Measurements from ENCODE around the gene CCNK.

Gene CCNK

DNA sequence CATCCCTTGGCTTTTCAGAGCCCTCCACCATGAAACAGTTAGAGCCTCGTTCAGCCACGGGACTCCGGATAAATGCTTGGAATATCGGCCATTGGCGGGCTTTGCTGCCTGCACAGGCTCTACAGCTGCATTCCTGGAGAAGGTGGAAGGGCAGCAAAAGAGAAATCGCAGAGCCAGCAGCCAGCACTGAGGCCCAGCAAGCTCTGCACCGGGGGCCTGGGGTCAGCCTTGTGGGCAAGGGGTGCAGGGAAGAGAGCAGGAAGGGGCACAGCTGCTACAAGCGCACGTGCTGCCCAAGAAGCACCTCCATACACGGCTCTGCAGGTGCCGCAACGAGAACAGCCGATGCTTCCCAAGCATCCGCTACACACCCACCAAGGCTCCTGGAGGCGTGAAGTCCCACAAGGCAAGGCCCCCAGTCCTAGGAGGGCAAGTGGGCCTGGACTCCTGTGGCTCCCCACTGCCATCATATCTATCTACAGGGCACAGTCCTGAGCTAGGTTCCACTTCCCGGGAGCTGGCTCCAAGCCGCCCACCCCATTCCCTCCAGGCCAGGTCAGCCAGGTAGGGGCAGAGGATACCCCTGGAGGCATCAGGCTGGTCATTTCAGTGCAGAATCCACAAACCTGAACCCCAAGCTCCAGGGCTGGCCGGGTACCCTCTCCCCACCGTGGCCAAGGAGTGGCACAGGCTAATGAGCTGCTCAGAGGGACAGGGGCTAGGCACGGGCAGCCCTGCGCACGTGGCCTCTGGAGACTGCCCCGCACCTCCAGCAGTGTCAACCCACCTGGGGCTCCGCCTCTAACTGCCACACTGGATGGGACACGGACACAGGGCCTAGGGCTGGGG, 40.2 kb downstream of the CCNK start:
- no peak for DNase-seq

DNA sequence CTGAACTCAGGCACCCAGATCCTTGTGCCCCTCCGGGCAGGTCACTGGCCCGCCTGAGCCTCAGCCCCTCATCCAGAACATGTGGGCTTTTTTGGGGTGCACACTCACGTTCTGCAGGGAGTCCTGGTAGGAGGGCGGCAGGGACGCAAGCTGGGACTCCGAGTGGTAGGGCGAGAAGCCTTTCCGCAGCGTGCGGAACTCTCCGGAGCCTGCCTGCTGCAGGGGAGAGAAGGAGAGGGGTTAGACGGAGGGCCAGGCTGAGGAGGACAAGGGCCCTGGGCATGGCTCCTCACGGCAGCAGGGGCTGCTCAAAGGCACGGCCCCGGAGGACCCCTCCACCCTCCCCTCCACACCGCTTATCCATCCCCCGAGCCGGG, 40.8 kb downstream of the CCNK start:
- no peak for DNase-seq

DNA sequence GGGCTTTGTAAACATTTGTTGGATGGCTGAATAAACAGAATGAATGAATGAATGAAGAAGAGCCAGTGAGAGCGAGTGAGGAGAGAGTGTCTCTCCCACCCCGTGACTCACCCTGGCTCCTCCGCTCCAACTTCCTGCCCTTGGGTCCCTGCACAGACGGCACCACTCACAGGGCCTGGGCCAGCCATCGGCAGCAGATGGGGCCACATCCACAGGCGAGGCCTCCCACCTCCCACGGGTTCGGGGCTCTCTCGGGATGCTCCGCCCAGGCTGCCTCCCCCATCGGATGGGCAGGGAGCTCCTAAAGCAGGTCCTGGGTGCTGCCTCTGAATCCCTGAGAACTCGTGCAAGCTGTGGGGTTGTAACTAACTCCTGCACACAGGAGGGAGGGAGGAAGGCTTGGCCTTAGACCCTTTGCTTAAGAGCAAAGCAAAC, 41.3 kb downstream of the CCNK start:
- no peak for DNase-seq

DNA sequence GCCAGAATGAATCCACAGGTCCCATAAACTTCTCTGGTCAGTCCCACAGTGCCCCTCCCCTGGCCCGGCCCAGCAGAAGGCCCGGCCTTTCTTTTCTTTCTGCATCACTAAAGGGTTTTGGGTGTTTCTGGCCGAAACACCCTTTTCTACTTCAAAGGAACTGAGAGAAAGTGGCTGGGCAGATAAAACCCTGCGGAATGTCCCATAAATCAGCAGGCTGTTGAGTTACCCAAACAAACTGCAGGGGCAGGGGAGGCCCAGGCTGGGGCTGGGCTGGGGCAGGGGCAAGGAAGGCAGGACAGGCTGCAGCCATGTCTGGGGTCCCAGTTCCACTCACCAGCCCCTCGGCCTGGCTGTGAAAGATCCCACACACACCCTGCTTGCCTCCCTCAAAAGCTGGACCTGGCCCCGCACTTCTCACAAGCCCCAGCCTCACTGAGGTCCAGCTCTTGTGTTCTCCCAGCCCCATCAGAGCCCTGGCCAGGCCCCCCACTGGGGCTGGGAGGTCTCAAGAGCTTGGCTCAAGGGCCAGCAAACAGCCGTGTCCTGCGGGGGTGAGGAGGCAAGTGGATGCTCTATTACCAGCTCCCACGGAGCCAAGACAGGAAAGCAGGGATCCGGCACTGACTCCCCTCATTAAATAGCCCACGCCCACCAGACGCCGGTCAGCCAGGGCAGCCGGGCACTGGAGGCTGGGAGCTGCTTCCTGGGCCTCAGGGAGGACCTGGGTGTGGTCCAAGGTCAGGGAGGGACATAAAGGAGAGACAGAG, 41.9 kb downstream of the CCNK start:
- no peak for DNase-seq

DNA sequence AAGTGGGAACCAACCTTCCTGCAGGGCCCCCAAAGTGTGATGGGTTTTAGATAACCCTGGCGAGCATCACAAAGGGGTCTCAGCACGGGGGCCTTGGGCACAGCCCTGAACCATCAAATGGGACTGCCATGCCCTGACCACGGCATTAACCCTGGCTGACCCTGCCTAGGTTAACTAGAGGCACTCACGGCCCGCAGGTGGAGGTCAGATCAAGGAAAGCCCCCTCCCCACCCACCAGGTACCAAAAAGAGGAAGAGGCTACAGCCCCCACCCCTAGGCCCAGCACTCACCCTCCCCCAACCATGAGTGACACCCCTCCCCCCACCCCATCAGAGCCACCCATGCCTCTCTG, 42.5 kb downstream of the CCNK start:
- no peak for DNase-seq

DNA sequence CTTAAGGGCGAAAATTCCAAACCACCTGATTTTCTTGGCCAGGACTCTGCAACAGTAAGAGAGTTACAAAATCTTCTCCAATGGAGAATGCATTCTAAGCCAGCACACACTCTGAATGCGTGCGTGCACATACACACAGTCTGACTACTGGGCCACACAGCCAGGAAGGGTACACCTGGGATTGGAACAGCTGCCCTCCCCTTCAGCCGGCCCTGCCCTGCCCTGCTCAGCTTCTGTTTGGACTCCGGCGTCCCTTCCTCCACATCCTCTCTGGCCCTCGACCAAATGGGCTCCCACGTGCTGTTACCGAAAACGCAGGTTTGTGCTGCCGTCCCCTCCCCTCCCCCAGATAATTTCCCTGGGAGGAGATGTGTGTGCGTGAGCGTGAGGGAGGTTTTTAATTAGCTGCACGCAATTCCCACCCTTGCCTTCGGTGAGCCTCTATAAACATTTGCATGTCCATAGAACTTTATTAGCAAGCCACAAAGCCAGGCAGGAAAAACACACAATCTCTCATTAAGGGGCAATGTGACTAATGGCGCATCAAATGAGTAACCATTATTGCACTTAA, 43.0 kb downstream of the CCNK start:
- no peak for DNase-seq

DNA sequence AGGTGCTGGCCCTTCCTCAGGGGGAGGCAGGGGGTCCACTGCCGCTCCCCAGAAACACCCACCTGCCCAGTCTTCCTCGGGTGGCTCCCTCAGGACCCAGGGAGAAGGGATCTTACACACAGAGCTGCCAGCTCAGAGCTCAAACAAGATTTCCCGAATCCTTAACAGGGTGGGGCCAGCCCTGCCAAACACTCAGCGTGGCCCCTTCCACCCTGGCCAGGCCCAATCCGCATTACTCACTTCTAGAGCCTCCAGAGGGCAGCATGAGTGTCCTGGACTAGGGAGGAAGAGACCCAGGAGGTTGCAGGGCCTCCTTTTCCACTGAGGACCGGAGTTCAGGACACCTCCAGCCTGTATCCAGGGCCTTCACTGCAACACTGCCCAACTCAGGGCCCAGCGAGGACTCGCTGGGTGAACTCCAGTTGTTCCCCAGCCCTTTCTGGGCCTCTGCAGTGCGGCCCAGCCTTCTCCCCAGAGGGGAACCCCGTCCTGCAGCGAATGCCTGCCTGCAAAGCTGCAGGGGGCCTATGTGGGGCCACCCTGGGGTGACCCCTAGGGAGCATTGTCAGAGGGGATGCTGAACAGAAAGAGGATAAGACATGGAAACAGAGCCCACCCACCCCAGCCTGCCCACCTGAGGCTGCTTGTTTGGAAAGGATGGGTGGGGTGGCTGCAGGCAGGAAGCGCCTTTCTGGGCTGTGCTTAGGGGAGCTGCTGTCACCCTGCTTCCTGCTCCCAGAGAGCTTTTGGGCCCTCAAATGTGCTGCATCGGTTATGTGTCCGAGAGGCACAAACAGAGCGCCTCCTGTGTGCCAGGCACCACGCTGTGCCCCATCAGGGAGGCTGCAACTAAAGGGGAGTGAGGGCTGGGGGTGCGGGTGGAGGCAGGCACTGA, 43.8 kb downstream of the CCNK start:
- no peak for DNase-seq

DNA sequence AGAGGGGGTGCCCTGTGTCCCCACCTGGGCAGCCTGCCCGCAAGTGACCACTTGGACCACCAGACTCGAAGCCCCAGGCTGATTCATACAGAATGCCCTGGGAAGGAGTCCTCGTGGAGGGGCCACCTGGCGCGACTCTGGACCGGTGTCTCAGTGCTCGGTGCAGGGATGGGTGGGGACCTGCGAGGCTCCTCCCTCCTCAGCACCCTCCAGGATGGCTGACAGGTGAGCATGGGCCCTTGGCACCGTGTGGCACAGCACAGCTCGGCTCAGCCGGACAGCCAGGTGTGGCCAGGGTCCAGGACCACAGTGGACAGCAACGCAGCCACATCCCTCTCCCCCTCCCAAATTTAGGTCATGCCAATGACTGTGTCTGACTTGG, 44.5 kb downstream of the CCNK start:
- no peak for DNase-seq

DNA sequence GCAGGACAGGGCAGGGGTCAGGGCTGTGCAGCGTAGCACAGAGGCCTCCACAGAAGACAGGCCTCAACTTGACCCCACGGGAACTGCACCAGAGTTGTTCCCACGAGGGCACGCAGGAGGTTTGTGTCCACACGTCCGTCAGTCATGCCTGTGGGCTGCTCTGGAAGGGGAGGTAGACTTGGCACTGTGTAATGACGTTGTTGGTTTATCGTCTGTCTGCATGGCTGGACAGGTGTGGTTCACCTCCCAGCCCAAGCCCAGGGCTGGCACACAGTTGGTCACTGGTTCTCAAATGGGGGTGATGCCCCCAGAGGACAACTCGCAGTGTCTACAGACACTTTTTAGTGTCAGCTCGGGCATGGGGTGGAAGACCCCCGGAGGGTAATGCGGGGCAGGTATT, 45.8 kb downstream of the CCNK start:
- no peak for DNase-seq

DNA sequence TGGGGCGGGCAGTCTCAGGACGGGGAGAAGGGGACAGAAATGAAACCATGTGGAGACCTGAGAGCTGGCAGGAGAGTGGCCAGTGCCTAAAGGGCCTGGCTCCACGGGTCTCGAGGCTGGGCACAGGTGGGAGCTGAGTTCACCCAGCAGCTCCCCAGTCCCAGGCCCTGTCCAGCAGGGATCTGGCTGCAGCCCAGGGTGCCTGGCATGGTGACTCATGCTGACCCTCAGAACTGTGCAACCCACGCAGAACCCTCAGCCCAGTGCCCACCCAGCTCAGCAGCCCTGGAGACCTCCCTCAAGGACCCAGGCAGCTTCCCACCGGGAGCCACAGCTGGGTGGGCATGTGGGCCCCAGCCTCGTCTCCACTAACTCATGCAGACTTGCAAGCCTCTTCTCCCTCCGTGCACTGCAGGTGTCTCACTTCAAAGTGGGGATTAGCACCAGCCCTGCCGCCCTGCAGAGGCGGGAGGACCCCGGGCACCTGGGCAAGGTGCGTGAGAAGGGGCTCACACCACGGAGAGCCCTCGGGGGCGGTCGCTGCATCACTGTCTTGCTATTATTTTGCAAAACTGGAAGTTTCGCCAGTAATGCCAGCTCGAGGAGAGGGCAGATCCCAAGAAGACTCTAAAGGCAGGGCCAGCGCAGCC, 46.3 kb downstream of the CCNK start:
- no peak for DNase-seq

DNA sequence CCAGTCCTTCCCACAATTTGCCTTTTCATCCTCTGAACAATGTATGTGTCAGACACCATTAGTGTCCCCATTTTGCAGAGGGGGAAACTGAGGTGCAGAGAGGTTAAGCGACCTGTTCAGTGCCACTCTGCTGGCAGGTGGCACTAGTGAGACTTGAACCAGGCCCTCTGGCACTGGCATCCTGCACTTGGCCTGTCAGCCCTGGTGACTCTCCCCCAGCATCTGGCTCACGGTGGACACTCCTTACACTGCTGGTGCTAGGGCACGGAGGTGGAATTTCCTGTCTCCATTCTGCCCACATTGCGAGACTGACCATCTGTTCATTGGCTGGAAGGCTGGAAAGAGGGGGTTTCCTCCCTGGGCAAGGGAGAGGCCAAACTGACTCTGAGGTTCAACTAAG, 48.7 kb downstream of the CCNK start:
- DNase-seq: no peak

DNA sequence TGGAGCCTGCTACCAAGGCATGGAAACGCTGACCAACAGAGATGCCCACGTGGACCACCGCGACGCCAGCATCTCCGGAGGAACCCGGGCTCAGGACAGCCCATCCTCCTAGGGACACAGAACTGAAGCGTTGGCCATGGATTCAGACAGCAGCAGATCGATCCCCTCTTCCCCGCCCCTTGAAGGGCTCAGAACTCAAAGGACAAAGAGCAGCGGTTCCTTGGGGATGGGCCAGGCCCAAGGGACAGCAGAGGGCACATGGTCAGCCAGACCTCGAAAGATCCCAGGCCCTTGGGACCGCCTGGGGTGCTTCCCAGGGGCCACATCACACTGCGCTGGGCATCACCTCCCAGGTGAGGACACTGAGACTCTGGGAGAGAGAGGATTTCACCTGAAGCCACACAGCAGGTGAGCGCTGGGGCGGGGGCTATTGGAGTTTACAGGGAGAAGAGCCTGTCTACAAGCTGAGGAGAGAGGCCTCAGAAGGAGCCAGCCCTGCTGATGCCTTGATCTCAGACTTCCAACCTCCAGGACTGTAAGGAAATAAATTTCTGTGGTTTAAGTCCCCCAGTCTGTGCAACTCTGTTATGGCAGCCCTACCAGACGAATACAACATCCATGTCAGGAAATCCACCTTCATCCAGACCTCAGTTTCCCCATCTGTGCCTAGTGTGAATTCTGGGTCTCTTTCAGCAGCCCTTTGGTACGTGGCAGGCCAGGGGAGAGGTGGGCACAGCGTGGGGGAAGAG, 49.4 kb downstream of the CCNK start:
- DNase-seq: no peak

DNA sequence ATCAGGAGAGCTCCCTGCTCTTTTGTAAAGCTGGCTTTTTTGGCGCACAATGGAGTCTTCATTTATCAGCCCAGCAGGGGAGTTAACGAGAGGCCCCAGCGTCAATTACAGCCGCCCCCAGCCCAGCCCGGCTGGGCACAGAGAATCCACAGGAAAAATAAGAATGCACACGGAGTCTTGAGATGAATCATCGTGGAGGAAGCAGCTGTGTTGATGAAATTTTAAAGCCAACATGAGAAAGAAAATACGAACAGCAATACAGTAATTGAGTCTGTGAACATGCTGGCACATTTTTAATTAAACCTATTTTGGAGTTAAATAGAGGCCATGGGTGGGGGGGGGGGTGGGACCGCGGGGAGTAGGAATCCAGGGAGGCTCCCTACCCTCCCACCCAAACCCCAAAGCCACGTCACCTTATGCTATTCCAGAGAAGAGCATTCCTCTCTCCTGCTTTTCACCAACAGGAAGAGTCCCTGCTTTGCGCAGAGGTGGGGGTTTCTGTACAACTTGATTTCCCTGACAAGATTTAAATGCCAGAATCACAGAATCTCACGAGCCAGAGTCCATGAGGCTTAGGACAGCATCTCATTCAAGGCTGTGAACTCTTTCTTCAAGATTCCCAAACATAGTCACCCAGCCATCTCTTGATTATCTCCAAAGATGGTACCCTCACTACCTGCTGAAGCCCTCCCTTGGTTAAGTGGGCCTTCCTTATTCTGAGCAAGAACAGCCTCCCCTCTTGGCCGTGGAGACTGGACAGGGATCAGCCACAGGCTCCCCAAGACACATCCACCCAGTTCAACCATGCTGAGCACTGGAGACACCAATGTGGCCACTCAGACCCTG, 50.3 kb downstream of the CCNK start:
- no peak for DNase-seq

DNA sequence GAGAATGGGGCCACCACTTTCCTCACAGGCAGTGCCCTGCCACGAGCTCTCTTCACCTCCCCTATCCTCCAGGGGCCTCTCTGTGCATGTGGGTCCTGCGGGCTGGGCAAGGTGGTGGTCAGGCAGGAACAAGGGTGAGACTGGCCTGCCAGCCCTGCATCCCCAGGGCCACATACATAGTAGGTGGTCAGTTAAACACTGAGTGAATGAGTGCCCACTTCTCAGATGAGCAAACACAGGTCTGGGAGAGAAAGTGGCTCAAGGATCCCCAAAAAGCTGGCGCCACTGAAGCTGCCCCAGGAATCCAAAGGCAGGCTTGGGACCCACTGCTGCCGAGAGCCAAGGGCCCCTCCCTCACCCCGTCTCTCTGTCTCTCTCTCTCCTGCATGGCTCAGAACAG, 51.1 kb downstream of the CCNK start:
- DNase-seq: no peak

DNA sequence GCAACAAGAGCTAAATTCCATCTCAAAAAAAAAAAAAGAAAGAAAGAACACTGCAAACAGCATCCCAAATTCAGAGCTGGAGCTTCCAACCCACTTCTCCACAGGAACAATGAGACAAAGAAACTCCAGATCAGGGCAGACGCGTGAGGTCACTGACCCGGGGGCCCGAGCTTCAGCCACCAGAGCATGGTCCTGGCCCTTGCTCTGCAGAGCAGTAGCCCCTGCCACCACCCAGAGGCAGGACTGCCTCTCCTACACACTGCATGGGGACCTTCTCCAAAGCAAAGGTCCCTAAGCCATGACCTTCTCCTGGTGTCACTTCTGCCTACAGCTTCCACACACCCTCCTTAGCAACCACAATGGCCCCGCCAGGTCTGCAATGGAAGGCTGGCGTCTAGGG, 53.1 kb downstream of the CCNK start:
- no peak for DNase-seq

DNA sequence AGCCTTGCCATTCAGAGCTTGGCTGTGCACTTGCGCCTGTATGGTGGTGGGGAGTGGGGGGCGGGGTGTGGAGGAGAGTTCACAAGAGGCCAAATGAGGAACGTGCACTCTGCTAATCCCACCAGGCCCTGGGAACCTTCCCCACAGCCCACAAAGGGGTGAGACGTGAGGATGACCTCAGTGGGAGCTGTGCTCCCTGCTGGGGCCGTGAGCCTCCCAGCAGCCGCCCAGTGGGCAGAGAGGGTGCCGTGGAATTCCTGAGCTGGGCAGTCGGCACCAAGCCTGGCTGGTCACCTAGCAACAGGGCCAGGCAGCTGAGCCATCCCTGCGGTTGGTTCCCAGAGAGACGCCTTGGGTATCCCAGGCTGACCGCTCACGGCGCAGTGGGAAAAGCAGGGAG, 53.7 kb downstream of the CCNK start:
- no peak for DNase-seq

DNA sequence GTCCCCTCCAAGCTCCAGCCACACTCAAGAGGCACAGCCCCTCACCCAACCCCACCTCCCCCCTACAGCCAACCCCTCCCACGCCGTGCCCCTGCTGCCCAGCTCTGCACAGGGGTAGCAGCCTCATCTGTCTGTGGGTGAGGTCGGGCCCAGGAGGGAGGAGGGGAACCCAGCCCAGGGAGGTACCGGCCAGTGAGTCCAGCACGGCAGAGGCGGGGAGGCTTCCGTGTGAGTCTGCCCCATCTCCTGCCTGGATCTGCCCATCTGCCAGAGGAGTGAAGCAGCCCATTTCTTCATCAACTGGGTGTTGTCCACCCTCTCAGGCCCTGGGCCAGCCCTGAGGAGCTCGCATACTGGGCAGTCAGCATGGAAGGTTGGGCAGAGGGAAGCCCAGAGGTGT, 54.2 kb downstream of the CCNK start:
- DNase-seq: no peak

DNA sequence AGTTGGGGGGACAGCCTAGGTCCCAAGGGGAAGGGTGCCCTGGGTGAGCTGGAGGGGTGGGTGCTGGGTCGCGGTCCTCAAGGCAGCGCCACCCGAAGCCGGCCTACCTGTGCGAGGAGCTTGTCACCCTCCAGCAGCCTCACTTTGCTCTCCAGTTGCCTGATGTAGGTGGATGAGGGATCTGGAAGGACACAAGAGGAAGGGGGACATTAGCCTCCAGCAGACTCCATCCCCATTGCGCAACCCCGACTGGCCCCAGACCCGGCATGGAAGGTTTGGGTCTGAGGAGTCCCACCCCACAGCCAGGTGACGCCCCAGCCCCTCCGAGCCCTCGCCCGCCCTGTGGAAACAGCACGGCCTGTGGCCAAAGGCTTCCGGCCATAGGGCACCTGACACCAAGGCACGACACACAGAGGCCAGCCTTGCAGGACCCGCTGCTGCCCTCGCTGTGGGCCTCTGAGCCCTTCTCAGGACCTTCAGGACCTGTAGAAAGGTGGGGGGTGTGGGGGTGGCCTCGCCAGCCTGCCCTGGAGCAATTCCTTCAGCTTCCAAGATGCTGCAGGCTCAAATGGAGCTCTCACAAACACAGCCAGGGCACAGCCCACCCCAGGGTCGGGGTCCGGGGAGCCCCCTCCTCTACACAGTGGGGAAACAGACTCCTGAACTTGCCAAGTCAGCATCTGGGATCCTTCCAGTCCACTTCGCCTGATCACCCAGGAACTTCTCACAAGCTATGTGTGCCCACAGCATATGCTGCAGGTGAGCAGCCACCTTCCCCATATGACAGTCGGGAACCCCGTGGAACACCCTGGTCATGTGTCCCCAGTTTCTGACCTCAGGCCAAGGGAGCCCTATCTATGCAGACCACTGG, 54.9 kb downstream of the CCNK start:
- DNase-seq: no peak

DNA sequence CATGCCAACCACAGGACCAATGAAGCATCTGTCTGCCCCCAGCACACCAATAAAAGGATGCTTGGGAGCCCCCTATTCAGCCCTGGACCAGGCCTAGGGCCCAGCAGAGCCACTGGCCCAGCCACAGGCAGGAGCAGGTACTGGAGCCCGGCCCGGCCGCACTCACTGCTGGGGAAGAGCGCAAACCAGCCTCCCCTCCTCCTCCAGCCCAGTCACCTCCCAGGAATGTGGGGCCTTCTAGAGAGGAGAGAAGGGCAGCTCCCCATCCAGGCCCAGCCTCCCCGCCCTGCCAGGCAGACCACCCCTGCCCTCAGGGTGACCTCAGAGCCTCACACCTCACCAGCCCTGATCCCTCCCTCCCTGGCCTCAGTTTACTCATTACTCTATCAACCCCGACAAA, 56.2 kb downstream of the CCNK start:
- DNase-seq: no peak

DNA sequence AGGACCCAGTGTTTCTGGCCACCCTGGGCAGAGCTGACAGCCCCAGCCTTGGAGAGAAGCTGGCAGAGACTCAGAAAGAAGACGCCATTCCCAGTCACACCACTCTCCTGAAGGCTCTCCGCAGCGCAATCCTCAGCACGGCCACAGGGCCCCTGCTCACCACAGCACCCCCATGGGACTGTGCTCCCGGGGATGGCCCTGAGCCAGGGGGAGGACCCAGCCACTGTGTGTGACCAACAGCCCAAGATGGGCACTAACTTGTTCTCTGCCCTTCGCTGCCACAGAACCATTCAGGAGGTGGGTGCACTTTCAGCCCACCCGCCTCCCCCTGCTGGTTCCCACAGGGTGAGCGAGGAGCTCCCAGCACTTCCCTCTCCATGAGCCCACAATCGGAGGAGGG, 57.1 kb downstream of the CCNK start:
- DNase-seq: no peak

Measured in activated CD4-positive, alpha-beta T cell treated with anti-CD3 and anti-CD28 coated beads, Interleukin-2, amount 50 U/mL, for 16 hours (primary cell).